K562 (cell line): Measurements from ENCODE around the gene CARD8. TPM values are rescaled to one million over a fixed set of nuclear protein-coding genes. Genes with fewer than 3 reads are reported as not detected.
A peak's percentile ranks its signal among the peaks of the same experiment; 100 is the strongest.

Experiments used
- BCOR ChIP-seq: fragments of 450-650 bp; IDR thresholded peaks from 2 replicates; pipeline ENCODE4 v1.6.1; 2016
- CBX1 ChIP-seq: sonication (generic); IDR thresholded peaks from 2 replicates; pipeline ENCODE4 v1.6.1; 2016; ENCODE audit warnings: antibody characterized with exemption, low read depth, mild to moderate bottlenecking
- EP400 ChIP-seq: fragments of 450-650 bp; IDR thresholded peaks from 2 replicates; pipeline ENCODE4 v1.6.1; 2017; ENCODE audit warnings: antibody characterized with exemption, mild to moderate bottlenecking, moderate library complexity
- EZH2 ChIP-seq: IDR thresholded peaks from 2 replicates; pipeline ENCODE4 v1.6.1; 2012; ENCODE audit warnings: low read depth, mild to moderate bottlenecking, inconsistent platforms, low read length, borderline replicate concordance
- HDGF ChIP-seq: fragments of 450-650 bp; IDR thresholded peaks from 2 replicates; pipeline ENCODE4 v1.6.1; 2016
- HMG20A ChIP-seq: fragments of 450-650 bp; formaldehyde crosslinking; conservative IDR thresholded peaks from 2 replicates; pipeline ENCODE4 v1.4.0; 2020; ENCODE audit warnings: mild to moderate bottlenecking, mixed read lengths
- HMG20B ChIP-seq: fragments of 250-450 bp; sonication (Bioruptor Pico); IDR thresholded peaks from 2 replicates; pipeline ENCODE4 v1.5.0; 2021; ENCODE audit warnings: mild to moderate bottlenecking
- MEIS2 ChIP-seq: fragments of 450-650 bp; IDR thresholded peaks from 2 replicates; pipeline ENCODE4 v1.6.1; 2014; ENCODE audit warnings: mild to moderate bottlenecking; ENCODE audit not compliant: partially characterized antibody
- MTA2 ChIP-seq: fragments of 450-650 bp; IDR thresholded peaks from 2 replicates; pipeline ENCODE4 v1.6.1; 2016; ENCODE audit warnings: low read depth
- NEUROD1 ChIP-seq: fragments of 150-350 bp; IDR thresholded peaks from 2 replicates; pipeline ENCODE4 v1.6.1; 2014; ENCODE audit warnings: borderline replicate concordance, low read length, low read depth; ENCODE audit not compliant: partially characterized antibody
- POLR3G ChIP-seq: IDR thresholded peaks from 2 replicates; pipeline ENCODE4 v1.6.1; 2011; ENCODE audit not compliant: insufficient read length, insufficient replicate concordance; ENCODE audit errors: extremely low read depth
- RAD21 ChIP-seq, 2 experiments: fragments of 250-450 bp in 1 of 2; fragments of 450-650 bp in 1 of 2; sonication (Bioruptor Pico) in 1 of 2; formaldehyde crosslinking in 1 of 2; IDR thresholded peaks in 1 of 2; conservative IDR thresholded peaks in 1 of 2; 2 replicates each; pipeline versions ENCODE4 v1.4.0 to v1.8.0; 2020 to 2022; ENCODE audit warnings: mild to moderate bottlenecking in 2 of 2, moderate library complexity in 1 of 2
- SIX5 ChIP-seq, 2 experiments: IDR thresholded peaks; 2 replicates each; pipeline ENCODE4 v1.6.1; 2011; ENCODE audit warnings: low read length in 2 of 2, borderline replicate concordance in 1 of 2, low read depth in 1 of 2, mild to moderate bottlenecking in 1 of 2, moderate library complexity in 1 of 2; ENCODE audit not compliant: insufficient read depth in 1 of 2
- SMAD1 ChIP-seq: fragments of 150-350 bp; IDR thresholded peaks from 2 replicates; pipeline ENCODE4 v1.6.1; 2014; ENCODE audit warnings: low read length, low read depth; ENCODE audit not compliant: partially characterized antibody
- SRF ChIP-seq, 2 experiments: fragments of 250-450, 450-650 bp in 1 of 2; sonication (Bioruptor Pico) in 1 of 2; sonication (generic) in 1 of 2; formaldehyde crosslinking; IDR thresholded peaks; 2 replicates each; pipeline versions ENCODE4 v1.5.0 to v1.5.1; 2020 to 2022; ENCODE audit warnings: mild to moderate bottlenecking in 1 of 2, missing genetic modification reagents in 1 of 2
- STAG1 ChIP-seq: sonication (generic); formaldehyde crosslinking; IDR thresholded peaks from 2 replicates; pipeline ENCODE4 v1.5.0; 2020; ENCODE audit warnings: missing genetic modification reagents, borderline replicate concordance
- TAF9B ChIP-seq: fragments of 450-650 bp; IDR thresholded peaks from 2 replicates; pipeline ENCODE4 v1.6.1; 2018; ENCODE audit warnings: mild to moderate bottlenecking; ENCODE audit not compliant: partially characterized antibody
- TEAD4 ChIP-seq, 2 experiments: sonication (generic) in 1 of 2; formaldehyde crosslinking in 1 of 2; IDR thresholded peaks; 2 replicates each; pipeline versions ENCODE4 v1.6.1 to v1.8.0; 2012 to 2022; ENCODE audit warnings: borderline replicate concordance in 1 of 2, inconsistent platforms in 1 of 2, low read length in 1 of 2, mild to moderate bottlenecking in 1 of 2, missing genetic modification reagents in 1 of 2
- TFE3 ChIP-seq: fragments of 450-650 bp; formaldehyde crosslinking; IDR thresholded peaks from 2 replicates; pipeline ENCODE4 v1.4.0; 2020; ENCODE audit warnings: mild to moderate bottlenecking, mixed read lengths
- ZNF274 ChIP-seq: IDR thresholded peaks from 2 replicates; pipeline ENCODE4 v1.6.1; 2011; ENCODE audit warnings: low read depth, mild to moderate bottlenecking, low read length, moderate library complexity, borderline replicate concordance
- polyA plus RNA-seq, 8 experiments: library from polyadenylated mRNA; depleted of rRNA in 4 of 8; stranded (reverse) in 5 of 8; unstranded in 3 of 8; fragments of >200 nt; fragmentation: Nextera tagmentation in 2 of 8; fragmentation: Illumina TruSeq in 1 of 8; extraction: Ambion mirVana in 2 of 8; extraction: Trizol in 1 of 8; gene quantifications; 2 replicates each; pipeline versions ENCODE4 v1.2.1 to v1.2.3, GENCODE V29; 2011 to 2014; ENCODE audit warnings: inconsistent platforms in 1 of 8, missing spikeins in 1 of 8
- total RNA-seq, 7 experiments: library from RNA; depleted of rRNA in 6 of 7; stranded (reverse); fragments of >200 nt in 6 of 7; fragmentation: Illumina TruSeq in 2 of 7; extraction: Trizol in 2 of 7; gene quantifications; 2 replicates each; pipeline versions ENCODE4 v1.2.1 to v1.2.3, GENCODE V29; 2011 to 2021; ENCODE audit warnings: low replicate concordance in 1 of 7
- TF ChIP-seq, protein P1 (sequence below): fragments of 450-650 bp; conservative IDR thresholded peaks from 2 replicates; pipeline ENCODE4 v1.6.1; 2016; ENCODE audit warnings: missing genetic modification characterization, low read depth, mild to moderate bottlenecking, missing compliant biosample characterization, moderate library complexity
- TF ChIP-seq, protein P2 (sequence below): fragments of 450-650 bp; formaldehyde crosslinking; IDR thresholded peaks from 2 replicates; pipeline ENCODE4 v1.4.0; 2022; ENCODE audit warnings: missing genetic modification characterization

The CARD8 gene
- total and polyA plus RNA-seq, 9 of the 15 experiments (the other 6 are each of a cell fraction or from before 2014, with no cell fraction given), result 11.5 to 26.4 (median 20.8) TPM

DNA sequence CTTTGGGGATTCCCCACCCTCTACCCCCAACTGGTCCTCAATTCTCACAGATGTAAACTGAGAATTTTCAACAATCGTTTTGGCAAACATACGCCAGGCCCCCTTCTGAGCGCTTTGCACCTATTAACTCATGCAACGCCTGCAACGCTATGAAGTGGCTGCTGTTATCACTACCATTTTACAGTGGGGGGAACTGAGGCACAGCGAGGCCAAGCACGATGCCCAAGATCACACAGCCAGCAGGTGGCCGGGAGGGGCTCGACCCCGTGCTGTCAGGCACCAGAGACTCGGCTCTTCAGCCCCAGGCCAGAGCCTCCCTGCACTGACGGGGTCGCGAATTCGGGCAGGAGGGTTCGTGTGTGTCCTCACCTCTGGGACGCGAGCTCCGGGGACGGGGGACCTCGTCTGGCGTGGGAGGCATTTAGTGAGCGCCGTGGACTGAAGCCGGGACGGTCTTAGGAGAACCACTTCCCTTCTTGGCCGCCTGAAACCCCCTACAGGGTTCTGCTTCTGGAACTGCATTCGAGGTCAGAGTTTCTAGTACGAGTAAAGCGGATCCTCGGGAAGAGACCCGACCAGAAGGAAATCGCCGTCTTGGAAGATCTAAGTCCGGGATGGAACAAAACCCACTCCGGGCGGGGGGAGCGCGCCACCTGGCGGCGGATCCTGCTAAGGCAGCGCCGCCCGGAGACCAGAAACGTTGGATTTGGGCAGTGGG is 35.2 kb upstream of the CARD8 start (continued):
- TF ChIP-seq HMG20B (no peak), STAG1 (CRISPR knock-in tag) (peak; percentile 63; the same call in 1 of the 2 replicates), NEUROD1 (no peak), MEIS2 (no peak), BCOR (peak; percentile 85), TFE3 (no peak), MTA2 (no peak), HMG20A (CRISPR knock-in tag) (no peak), EP400 (no peak), EZH2 (no peak), SIX5 (IDR thresholded peaks at IDR 0.05; ENCODE audit: borderline replicate concordance in 1 of 2, insufficient read depth in 1 of 2, low read depth in 1 of 2, low read length in 2 of 2) (no peak), SRF (CRISPR knock-in tag; IDR thresholded peaks at IDR 0.05) (no peak), CBX1 (peak; percentile 25; the same call in 1 of the 2 replicates), TAF9B (no peak), TEAD4 (IDR thresholded peaks at IDR 0.05; ENCODE audit: low read length) (no peak), TEAD4 (CRISPR knock-in tag; IDR thresholded peaks at IDR 0.05; ENCODE audit: borderline replicate concordance) (no peak), POLR3G (no peak), SMAD1 (no peak), ZNF274 (no peak), RAD21 (CRISPR knock-in tag; conservative IDR thresholded peaks at IDR 0.05 in 1 of 2, IDR thresholded peaks at IDR 0.05 in 1 of 2) (peak; percentile 73 to 92), HDGF (no peak)
- TF ChIP-seq, protein P1, sequence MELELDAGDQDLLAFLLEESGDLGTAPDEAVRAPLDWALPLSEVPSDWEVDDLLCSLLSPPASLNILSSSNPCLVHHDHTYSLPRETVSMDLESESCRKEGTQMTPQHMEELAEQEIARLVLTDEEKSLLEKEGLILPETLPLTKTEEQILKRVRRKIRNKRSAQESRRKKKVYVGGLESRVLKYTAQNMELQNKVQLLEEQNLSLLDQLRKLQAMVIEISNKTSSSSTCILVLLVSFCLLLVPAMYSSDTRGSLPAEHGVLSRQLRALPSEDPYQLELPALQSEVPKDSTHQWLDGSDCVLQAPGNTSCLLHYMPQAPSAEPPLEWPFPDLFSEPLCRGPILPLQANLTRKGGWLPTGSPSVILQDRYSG, result no peak
- TF ChIP-seq, protein P2, sequence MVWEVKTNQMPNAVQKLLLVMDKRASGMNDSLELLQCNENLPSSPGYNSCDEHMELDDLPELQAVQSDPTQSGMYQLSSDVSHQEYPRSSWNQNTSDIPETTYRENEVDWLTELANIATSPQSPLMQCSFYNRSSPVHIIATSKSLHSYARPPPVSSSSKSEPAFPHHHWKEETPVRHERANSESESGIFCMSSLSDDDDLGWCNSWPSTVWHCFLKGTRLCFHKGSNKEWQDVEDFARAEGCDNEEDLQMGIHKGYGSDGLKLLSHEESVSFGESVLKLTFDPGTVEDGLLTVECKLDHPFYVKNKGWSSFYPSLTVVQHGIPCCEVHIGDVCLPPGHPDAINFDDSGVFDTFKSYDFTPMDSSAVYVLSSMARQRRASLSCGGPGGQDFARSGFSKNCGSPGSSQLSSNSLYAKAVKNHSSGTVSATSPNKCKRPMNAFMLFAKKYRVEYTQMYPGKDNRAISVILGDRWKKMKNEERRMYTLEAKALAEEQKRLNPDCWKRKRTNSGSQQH (CRISPR knock-in tag), result no peak
